Left cardiac atrium (tissue), 4 donors: ENCODE data around the gene WARS2. TPM values are rescaled to one million over a fixed set of nuclear protein-coding genes. Genes with fewer than 3 reads are reported as not detected.

ENCODE experiments used
- ATAC-seq, 2 donors: fragments of 200-7000 bp; cut with Tn5 transposase; one replicate each; pipeline ENCODE4 v1.9.1; 2020; ENCODE audit warnings: mild to moderate bottlenecking in 2 of 2, moderate library complexity in 2 of 2
- DNase-seq: peaks from one replicate; pipeline ENCODE4 v3.0.0-alpha.2; 2020
- intact Hi-C, 2 donors: fragments of 100-400 bp; cut with DNase I; formaldehyde crosslinking; loops; one replicate each; pipeline versions ENCODE4 v1.14.1 to v1.15.1; 2022 to 2023
- total RNA-seq, 2 donors: library from RNA; stranded (reverse); fragmentation: NEBNext Ultra II Directional; extraction: Animal tissue kit (Norgen Biotek cat#: 25700); gene quantifications; one replicate each; pipeline ENCODE4 v1.2.1, GENCODE V29; 2021
- donor health status: DM: no; HTN: yes; CAD: no.
- donor health status: DM: no; HTN: yes; CAD: no; lungs with severe emphysema.
- donor health status: DM: yes; HTN: yes; CAD: no.
- donor health status: Dilated cardiomyopathy.

The WARS2 gene
- total RNA-seq, 2 donors from 2014 or later, result 11.1 to 11.4 TPM

GRCh38 chr1:119046785-119047438, 93.5 kb downstream of the WARS2 start:
- ATAC-seq (peak; percentile 69 to 91), DNase-seq (no peak)
- intact Hi-C loops, result loop anchor here in 1 of 2 donors (10.0 kb wide), 1 partner anchor 98 kb away; the partner anchor contains the start of gene WARS2

GRCh38 chr1:119046429-119046784, 94.0 kb downstream of the WARS2 start:
- intact Hi-C loops, result loop anchor here in 1 of 2 donors (10.0 kb wide), 1 partner anchor 98 kb away; the partner anchor contains the start of gene WARS2
- DNase-seq (peak; percentile 21), ATAC-seq (peak; percentile 17 to 29)

DNA sequence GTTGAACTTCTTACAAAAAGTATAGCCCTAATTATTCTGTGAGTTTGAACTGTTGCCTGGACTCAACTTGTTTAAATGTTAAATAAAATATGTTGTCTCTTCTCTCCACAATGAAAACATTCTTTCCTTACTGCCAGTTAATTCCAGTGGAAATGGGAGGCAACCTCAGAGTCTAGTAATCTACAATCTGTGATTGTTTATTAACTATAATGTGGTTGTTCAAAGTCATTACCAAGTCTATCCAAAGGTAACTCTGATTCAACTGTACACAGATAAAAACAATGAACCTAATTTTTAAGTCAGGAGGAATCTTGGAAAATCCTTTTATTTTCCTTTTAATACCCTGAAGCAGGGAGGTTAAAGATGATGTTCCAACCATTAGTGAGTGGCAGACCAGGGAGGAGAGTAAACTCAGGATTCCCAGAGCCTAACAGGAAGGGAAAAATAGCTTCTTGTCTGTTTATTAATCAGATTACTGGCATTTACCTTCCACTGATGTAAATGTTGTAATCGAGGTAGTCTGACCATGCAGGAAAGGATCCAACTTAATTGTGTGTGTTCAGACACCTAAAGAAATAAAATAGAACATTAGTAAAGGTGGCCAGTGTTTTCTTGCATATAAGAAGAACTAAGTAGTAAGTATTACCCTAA, 95.2 kb downstream of the WARS2 start:
- ATAC-seq, result no peak
- intact Hi-C loops, result loop anchor here in 1 of 2 donors (10.0 kb wide), 1 partner anchor 100 kb away; the partner anchor contains the start of gene WARS2
- no peak for DNase-seq

DNA sequence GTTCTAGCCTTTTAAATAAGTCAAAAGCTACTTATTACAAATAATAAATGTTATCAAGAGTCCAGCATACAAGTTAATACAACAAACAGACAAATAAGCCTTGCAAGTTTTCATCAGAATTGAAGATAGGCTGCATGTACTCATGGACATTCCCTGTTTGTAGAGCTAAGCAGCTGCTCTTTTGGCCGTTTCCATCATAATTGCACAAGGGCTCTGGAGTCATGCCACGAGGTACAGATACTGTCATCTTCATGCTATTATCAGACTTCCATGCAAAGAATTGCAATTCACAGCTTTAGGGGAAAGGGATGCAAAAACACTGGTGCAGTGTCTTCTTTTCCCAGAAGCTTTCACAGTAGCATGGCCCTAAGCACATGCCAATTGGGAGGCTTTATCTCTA, 99.5 kb downstream of the WARS2 start:
- peak in 1 of 2 donors; percentile 88 for ATAC-seq
- intact Hi-C loops, result loop anchor here in 1 of 2 donors (10.0 kb wide), 1 partner anchor 104 kb away; the partner anchor contains the start of gene WARS2
- peak; percentile 40 for DNase-seq

- intact Hi-C loops, result loop anchor here in 1 of 2 donors (10.0 kb wide), 1 partner anchor 104 kb away; the partner anchor contains the start of gene WARS2
- ATAC-seq (peak in 1 of 2 donors; percentile 75), DNase-seq (no peak)
These were observed 100.0 kb downstream of the WARS2 start for GRCh38 chr1:119040489-119040888.

DNA sequence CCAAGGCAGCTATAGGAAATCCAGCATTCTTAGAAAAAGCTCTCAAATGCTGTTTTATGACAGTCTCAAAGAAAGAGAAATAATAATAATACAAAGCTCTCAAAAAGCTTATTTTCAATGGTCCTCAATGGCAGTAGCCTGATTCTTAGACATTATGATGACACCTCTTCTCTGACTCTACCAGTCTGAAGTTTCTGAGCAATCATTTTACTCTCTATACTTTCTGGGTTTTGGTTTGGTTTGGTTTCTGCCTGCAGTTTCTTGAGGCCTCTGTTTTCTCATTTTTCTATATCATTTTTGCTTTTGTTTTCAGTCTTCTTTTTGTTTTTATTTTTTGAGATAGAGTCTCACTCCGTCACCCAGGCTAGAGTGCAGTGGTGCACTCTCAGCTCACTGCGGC, 102.1 kb downstream of the WARS2 start:
- intact Hi-C loops, result no loop called here
- no peak for ATAC-seq
- DNase-seq, result no peak

DNA sequence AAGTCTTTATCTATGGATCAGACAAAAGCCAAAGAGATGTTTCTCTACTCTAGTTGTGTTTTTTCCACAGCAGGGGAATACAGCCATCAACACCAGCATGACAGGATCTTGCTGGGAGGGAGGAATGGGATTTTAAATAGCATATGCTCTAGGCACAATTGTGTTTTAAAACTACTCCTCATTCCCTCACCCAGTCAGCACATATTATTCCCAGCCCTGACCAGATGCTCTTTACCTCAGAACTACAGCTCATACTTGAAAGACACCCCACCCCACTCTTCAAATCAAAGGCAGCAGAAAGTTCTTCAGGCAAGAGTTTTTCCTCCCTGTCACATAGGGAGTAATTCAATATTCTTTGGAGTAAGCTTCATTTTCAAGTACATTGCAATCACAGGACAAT, 106.1 kb downstream of the WARS2 start:
- intact Hi-C loops, result no loop called here
- DNase-seq (no peak), ATAC-seq (no peak)

GRCh38 chr1:119032986-119033385, 107.5 kb downstream of the WARS2 start:
- intact Hi-C loops, result no loop called here
- DNase-seq (no peak), ATAC-seq (no peak)

DNA sequence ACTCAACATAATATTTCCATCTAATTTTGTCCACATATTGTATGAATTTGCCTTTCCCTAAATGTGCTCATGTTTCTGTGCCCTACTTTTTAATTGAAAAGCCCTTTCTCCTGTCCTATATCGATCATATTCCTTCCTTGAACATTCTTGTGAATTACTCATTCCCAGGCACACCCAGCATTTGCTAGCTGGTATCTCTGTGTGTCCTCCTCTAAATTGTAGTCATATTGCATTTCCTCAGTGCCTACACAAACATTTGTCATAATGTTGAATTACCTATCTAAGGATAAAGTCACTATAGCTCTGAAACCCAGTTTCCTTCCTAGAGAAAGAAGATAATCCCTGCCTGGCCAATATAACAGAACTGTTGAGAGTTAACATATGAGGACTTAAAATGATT, 112.7 kb downstream of the WARS2 start:
- ATAC-seq, result no peak
- intact Hi-C loops, result no loop called here
- DNase-seq, result no peak

GRCh38 chr1:119026956-119027355, 113.5 kb downstream of the WARS2 start:
- intact Hi-C loops, result no loop called here
- ATAC-seq (no peak), DNase-seq (no peak)

- intact Hi-C loops, result no loop called here
- DNase-seq (no peak), ATAC-seq (no peak)
These were observed 124.9 kb downstream of the WARS2 start for GRCh38 chr1:119015547-119015946.

GRCh38 chr1:119012383-119012782, 128.1 kb downstream of the WARS2 start:
- no peak for ATAC-seq
- no peak for DNase-seq
- intact Hi-C loops, result loop anchor here in 1 of 2 donors (5.0 kb wide), 1 partner anchor 790 kb away; no protein-coding TSS in a partner anchor

DNA sequence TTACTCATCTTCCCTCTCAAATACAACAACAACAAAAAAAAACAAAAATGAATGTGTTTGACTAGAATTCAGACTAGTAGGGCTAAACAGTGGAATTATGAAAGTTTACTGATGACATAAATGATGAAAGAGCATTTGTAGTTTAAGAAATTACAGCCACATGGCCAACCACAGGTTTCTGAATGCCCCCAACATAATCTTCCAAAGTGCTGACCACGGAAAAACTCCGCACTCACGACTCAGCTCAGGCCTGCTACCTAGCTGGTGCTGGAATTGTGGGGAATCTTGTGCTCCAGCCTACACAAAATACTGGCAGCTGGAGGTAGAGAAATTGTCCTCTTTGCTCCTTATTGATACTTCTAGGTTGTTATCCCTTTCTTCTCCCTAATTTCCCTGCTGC, 128.7 kb downstream of the WARS2 start:
- intact Hi-C loops, result loop anchor here in 1 of 2 donors (5.0 kb wide), 1 partner anchor 789 kb away; no protein-coding TSS in a partner anchor
- no peak for ATAC-seq
- DNase-seq, result no peak

DNA sequence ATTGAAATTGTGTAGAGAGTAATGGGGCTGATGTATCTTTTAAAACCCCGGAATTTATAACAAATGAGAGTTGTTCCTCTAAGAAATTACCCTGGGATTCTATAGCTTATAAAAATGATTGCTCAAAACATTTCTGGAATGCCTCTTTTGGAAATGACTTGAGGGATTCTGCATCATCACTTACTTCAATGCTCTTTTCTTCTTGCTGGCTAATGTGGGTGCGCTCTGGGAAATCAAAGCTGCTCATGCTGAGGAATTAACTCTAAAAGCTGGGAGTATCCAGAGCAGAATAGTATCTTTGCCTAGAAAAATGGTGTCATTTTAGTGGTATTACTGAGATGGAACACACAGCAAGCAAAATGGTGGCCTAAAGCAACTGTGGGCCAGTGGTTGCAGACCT, 129.3 kb downstream of the WARS2 start:
- DNase-seq (no peak), ATAC-seq (no peak)
- intact Hi-C loops, result loop anchor here in 1 of 2 donors (5.0 kb wide), 1 partner anchor 789 kb away; no protein-coding TSS in a partner anchor

DNA sequence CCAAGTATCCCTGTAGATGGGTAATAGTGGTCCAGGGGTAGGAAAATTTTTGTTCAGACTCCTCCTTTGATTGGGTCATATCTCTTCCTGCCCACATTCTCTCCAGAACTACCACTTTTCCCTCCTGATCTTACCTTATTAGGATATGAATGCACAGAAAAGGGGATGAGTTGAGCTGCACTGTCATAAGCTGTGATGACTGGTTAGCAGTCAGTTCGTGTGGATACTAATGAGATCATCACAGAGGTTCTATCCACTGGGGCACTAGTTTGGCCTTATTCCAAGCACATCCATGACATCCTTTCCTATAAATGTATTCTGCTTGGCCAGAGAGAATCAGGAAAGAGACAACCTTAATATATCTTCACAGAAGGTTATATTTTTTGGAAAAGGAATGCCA, 130.3 kb downstream of the WARS2 start:
- no peak for ATAC-seq
- DNase-seq, result no peak
- intact Hi-C loops, result loop anchor here in 1 of 2 donors (5.0 kb wide), 1 partner anchor 788 kb away; no protein-coding TSS in a partner anchor

- intact Hi-C loops, result loop anchor here (2.0 to 10.0 kb wide), 2 partner anchors 854 to 860 kb away; no protein-coding TSS in a partner anchor
- DNase-seq (no peak), ATAC-seq (no peak)
These were observed 131.2 kb downstream of the WARS2 start for GRCh38 chr1:119009312-119009655.

DNA sequence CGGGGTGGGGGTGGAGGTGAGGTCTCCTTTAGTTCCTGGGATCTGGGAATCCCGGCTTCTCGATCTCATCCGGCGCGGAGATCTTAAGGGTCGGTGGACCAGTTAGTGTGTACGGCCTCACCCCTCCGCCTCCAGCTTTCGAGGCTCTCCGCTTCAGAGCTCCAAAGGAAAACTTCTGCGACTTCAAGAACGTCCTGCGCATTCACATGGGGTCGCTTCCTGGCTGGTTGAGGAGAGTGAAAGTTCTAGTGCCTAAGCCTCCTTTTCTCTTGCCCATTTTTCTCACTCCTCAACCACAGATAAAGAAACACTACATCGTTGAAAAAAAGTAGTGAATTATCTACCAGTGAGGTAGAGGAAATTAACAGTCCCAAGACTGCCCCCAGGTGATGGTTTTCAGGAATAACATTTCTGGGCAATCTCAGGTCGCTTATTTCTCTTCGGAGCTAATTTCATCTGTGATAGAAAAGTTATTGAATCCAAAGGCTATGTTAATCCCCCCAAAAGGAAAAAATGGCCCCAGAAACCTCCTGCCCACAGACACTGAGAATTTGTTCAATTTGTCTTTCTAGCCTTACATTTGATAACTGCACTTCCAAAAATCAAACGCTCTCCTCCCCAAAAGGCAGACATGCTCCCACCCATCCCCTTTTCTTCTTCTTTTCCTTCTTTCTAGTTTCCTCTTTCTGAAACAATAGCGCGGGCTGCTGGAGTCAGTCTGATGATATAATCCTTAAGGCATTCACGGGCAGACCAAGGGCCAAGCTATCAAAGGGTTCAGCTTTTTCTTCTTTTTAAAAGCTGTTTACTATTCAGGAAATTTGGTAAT, 131.8 kb downstream of the WARS2 start:
- ATAC-seq (peak; percentile 64 to 74), DNase-seq (no peak)
- intact Hi-C loops, result loop anchor here (2.0 to 10.0 kb wide), 2 partner anchors 854 to 860 kb away; no protein-coding TSS in a partner anchor

DNA sequence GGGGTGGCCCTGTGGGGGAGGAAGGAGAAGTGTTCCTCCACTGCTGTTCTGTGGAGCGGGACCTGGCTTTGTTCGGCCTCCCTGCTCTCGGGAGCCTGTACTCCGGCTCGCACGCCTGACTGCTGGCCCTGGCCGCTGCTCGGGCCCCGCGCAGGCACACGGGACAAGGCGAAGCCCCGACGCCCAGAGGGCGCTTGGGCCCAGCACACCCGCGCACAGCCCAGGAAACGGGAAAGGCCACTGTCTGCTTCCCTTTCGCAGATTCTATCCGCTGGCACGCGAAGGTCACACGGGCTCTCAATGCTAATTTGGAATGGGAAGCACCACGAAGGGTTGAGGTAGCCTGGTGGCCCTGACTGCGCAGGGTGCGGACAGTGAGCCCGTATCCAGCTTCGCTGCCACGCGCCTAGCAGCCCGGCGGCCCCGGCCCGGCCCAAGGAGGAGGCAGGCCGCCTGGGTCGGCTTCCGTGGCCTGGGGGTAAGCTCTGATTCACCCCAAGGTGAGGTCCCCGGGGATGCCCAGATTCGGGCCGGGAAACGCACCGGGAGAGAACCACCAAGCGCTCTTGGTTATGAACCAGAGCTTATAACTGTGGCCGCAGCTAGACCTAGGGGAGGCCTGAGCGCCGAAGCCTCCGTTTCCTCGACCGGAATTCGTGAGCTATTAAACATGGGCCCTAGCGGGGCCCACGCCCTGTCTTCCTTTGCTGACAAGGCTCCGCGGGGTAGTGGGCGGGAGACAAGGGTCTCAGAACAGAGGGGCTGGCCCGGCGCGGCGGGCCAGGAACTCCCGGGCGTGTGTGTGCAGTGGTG, 132.6 kb downstream of the WARS2 start:
- DNase-seq (no peak), ATAC-seq (peak; percentile 32 to 48)
- intact Hi-C loops, result loop anchor here (2.0 to 10.0 kb wide), 2 partner anchors 853 to 859 kb away; no protein-coding TSS in a partner anchor

- DNase-seq (no peak), ATAC-seq (no peak)
- intact Hi-C loops, result loop anchor here in 1 of 2 donors (10.0 kb wide), 1 partner anchor 853 kb away; no protein-coding TSS in a partner anchor
These were observed 133.1 kb downstream of the WARS2 start for GRCh38 chr1:119007339-119007669.
